Activated CD8-positive, alpha-beta memory T cell treated with anti-CD3 and anti-CD28 coated beads, Interleukin-2, amount 50 U/mL, for 24 hours (primary cell): ENCODE measurements around the gene GLCE.
"Not testable (repeated sequence)": the region's sequence is repeated elsewhere in the genome, so short reads cannot be mapped to it uniquely, and the experiment has no call there.

Experiments
- DNase-seq: peaks from one replicate; pipeline ENCODE4 v3.0.0-alpha.2; 2020; ENCODE audit errors: extremely low read depth

Gene GLCE

DNA sequence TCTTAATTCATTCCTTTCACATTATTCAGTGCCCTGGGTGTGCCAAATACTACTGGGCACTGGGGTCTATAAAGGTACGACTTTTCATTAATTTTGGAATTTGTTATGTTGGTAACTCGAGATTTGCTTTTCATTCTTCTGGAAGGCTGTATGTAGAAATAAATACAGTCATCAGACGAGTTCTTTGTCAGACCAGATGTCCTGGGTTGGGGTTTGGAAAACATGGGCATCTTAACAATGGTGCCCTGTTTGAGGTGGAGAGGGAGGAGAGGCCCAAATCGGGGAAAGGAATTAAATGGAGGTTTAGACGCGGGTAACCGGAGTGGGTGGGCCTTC lies 662 bp upstream of the GLCE start:
- no peak for DNase-seq

DNA sequence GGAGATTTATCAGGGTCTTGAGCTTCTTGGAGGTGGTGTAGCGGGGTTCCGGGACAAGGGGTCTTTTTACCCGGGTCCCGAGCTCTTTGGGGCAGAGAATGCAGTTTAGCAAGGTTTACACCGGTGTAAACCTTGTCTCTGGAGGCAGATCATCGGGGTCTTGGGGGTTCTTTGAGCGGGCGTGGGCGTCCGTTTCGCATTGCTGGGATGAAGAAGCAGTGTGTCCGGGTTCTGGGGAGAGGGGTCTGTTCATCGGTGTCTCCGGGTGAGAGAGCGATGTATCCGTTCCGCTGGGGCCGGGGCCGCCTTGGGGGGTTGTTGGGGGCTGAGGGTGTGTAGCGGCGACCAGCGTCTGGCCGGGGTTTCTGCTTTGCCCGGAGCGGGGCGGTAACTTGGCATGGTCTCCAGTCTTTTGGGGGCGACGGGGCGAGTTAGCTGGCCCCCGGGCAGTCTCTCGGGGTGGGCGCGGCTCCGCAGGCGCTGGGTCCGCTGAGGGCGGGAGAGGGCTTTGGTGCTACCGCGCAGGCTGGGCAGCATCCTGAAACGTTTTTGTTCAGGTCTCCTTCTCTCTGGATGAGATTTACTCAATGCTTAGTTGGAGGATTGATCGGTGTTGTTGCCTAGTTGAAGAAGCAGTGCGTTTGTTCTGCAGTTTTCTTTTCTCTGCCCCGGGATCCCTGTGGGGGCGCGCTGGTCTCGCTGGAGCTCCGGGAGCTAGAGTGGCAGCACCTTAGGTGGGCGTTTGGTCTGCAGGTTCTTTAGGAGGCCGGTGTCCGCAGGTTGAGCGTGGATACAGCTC lies 843 bp downstream of the GLCE start:
- DNase-seq: no peak

DNA sequence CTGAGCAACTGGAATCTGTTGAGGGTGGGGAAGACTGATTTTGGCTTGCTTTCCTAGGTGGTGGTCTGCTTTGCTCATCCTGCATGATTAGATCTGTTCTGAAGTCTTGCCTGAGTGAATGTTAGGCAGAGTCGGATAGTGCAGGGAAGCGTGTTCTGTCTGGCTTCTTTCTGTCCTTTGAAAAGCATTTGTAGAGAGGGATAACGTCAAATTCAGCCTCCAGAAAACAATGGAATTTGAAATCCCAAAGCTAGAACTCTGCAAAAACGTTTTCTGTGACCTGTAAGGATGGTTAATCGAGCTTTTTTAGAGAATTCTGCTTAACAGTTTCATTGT lies 1.4 kb downstream of the GLCE start:
- DNase-seq: no peak

DNA sequence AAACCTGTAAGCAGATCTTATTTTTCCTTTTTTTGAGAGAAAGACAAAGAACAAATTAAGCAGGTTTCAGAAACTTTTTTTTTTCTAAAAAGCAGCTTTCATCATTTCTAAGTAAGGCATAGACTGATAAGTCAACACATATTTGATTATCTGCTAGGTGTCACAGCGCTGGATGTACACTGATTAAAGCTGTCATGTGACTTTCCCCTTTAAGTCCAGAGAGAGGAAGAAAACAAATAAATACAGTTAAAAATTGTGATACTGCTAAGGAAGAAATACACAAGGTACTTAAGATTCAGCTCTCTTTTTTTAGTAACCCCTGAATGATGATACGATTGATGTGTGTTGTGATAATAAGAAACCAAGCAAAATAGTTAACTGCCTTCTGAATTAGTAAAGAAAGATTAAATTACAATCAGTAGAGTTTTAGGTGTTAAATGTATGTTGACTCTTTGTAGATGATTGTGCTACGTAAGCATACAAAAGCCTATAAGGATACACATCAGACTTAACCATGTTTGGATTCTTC lies 2.8 kb downstream of the GLCE start:
- no peak for DNase-seq

DNA sequence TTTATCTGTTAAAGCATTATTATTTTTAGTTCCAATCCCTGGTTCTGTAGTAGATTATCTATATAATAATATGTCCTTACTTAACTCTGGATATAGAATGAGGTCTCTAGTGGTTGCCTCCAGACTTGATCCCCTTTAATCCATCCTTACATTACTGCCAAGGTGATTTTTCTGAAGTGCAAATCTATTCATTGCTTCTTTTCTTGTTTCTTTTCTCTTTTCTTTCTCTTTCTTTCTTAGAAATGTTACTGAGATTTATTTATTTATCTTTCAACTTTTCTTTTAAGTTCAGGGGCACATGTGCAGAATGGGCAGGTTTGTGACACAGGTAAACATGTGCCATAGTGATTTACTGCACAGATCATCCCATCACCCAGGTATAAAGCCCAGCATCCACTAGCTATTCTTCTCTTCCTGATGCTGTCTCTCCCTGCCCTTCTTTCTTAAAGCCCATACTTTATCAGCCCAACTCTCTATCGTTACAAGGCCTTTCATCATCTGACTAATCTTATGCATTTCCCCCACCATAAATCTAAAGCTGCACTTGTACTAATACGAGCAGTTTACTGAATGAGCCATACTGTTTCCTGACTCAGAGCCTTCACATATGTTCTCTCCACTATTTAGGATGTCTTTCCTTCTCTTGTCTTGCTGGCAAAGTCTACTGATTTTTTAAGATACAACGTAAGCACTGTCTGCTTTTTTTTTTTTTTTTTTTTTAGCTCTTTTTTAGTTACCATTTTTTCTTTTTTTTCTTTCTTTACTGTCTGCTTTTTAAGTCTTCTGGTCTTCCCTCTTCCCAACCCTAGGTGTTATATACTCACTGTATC lies 4.6 kb downstream of the GLCE start:
- DNase-seq: no peak

DNA sequence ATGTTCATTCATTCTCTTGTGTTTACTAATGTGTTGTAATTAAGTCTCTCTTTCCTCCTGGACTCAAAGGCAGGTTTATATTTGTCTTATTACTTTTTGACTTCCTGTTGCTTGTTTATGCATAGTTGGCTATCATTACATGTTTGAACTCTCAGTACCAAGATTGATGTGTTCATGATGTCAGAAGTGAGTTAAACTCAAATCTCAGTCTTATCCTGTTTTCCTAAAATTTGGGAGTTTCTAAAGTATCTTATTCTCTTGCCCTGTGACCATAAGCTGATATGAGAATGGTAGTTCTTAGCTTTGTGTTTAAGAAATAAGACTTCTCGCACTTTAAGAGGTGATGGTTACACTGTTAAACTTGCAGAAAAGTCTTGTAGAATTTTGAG lies 5.2 kb downstream of the GLCE start:
- DNase-seq: no peak

DNA sequence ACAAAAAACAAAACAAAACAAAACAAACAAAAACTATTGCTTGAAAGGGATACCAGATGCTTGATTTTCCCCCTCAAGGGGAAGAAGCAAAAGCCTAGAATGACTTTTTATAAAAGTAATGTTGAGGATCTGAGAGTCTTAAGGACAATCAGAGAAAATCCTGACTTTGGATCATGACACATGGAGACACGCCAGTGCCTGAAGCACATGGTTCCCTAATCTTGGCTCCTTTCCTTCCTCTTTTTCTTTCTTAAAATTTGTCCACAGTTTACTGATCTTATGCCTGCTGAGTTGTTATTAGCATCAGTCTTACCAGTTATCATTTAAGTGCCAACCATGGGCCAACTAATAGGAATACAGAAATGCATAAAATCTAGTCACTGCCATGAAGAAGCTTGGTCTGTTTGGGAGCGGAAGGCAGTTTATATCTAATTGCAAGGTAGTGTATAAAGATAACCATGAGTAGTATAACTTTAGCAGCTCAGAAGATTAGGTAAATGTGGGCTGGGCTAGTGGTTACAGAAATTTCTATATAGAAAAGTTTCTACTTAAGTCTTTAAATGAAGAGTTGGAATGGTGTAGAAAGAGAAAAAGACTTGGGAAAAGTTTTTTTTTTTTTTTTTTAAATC lies 6.9 kb downstream of the GLCE start:
- no peak for DNase-seq

DNA sequence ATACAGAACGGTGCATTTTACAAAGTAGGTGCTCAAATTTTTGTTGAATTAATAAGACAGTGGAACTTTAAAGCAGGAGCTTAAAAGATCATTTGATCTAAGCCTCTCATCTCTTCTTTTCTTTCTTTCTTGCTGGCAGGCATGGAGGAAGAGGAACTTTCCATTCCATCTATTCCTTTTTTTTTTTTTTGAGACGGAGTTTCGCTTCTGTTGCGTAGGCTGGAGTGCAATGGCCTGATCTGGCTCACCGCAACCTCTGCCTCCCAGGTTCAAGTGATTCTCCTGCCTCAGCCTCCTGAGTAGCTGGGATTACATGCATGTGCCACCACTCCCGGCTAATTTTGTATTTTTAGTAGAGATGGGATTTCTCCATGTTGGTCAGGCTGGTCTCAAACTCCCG lies 7.9 kb downstream of the GLCE start:
- DNase-seq: not testable (repeated sequence)

DNA sequence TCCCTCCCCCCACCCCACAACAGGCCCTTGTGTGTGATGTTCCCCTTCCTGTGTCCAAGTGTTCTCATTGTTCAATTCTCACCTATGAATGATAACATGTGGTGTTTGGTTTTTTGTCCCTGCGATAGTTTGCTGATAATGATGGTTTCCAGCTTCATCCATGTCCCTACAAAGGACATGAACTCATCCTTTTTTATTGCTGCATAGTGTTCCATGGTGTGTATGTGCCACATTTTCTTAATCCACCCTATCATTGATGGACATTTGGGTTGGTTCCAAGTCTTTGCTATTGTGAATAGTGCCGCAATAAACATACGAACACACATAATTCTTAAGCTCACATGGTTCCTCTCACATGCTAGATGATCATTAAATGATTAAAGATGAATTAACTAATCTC lies 9.1 kb downstream of the GLCE start:
- DNase-seq: not testable (repeated sequence)

DNA sequence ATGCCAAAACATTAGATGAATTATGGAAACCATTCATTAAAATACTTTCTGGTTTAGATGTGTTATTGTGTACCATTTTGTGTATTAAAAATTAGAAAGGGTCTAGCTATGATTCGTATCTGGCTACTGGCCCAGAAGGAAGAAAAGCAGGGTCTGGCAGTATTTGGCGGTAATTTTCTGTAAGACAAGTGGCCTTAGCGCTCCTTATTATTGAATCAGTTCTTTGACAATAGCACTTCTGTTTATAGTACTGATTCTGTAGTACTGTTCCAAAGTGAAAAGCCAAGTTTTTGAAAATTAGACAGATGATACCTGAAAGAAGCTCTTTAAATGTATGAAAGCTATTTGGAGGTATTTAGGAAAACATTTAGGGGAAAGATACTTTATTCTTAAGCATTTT lies 10.2 kb downstream of the GLCE start:
- no peak for DNase-seq

DNA sequence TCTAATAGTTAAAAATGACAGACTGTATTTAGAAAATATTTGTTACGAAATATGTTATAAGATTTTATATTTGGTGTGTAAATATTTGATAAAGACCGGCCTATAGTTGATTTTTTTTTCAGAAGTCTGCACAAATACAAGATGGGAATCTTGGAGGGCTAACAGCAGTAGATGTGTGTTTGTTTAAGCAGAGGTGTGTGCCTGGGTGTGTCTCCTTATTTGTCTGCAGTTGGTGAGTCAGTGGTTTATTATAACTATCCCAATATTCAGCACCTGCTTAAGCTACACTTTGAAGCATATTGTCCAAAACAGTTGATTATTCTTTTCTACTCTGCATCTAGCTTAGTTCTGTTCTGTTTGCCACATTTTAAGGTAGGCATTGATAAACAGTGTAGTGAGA lies 12.4 kb downstream of the GLCE start:
- DNase-seq: no peak

DNA sequence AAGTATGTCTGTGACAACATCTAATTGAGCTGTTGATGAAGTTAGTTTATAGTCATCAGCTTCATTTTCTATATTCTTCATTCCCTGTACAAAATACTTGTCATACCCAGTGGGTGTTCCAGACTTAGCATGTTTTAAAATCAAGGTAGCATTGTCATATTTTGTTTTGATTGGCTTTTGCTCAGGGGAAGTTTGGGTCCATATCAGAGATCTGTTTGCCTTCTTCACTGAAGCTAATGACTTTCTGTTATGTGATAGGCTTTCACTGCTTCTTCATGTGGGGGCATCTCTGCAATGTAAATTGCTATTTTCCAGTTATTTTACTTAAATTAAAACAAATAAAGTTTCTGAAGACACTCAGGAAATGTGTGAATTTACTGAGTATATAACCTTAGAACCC lies 15.1 kb downstream of the GLCE start:
- DNase-seq: no peak

DNA sequence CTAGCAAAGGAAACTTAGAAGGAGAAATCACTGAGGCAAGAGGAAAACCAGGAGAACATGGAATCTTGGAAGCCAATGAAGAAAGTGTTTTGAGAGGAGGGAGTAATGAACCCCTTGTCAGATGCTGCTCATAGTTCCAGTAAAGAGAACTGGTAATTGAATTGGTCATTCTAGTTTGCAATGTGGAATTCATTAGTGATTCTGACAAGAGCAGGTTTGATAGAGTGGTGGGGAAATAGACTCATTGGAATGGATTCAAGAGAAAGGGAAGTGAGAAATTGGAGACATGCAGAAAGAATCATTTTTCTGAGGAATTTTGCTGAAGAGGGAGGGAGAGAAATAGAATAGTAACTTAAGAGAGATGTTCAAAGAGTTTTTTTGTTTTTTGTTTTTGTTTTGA lies 21.0 kb downstream of the GLCE start:
- no peak for DNase-seq

DNA sequence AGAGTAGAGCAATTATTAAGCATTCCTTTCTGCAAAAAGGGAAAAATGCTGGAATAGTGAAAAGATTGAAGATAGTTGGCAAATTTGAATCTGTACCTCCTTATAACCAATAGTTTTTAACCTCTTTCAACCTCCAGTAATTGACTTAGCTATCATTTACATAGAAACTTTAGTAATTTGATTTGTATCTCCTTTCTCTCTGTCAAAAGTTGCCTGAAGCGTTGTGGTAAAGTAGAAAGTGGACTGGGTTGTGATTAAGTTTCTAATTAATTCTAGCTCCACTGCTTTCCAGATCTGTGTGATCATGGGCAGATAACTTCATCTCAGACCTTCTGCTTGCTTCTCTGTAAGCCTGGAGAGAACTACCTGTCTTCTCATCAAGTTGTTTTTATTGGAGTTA lies 24.8 kb downstream of the GLCE start:
- no peak for DNase-seq

DNA sequence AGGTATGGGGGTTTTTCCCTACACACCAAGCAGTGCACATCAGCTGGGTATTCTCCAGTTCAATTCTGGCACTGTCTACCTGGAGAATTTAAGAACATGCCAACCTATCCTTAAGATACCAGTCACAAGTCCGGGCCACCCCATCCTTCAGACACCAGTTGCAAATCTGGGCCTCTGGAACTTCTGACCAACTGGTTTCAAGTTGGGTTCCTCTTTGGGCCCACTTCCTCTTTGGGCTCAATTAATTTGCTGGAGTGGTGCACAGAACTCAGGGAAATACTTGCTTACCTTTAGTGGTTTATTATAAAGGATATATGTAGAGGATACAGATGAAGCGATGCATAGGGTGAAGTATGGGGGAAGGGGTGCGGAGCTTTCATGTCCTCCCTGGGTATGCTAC lies 25.3 kb downstream of the GLCE start:
- no peak for DNase-seq

DNA sequence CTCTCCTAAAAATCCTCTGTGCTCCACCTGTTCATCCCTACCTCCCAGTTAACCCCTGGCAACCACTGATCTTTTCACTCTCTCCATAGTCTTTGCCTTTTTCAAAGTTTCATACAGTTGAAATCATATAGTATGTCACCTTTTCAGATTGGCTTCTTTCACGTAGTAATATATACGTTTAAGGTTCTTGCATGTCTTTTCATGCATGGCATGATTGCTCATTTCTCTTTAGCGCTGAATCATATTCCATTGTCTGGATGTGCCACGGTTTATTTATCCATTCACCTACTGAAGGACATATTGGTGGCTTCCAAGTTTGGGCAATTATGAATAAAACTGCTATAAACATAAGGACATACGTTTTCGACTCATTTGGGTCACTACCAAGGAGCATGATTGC lies 28.7 kb downstream of the GLCE start:
- DNase-seq: no peak

DNA sequence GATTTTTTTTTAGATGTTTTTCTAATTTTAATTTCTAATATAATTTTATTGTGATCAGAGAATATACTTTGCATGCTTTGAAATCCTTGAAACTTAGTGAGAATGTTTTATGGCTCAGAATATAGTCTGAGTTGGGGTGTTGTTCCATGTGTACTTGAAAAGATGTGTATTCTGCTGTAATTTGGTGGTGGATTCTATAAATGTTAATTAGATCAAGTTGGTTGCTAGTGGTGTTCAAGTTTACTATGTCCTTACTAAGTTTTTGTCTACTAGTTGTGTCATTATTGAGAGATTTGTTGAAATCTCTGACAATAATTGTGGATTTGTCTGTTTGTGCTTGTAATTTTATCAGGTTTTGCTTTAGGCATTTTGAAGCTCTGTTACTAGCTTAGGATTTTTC lies 29.7 kb downstream of the GLCE start:
- no peak for DNase-seq

DNA sequence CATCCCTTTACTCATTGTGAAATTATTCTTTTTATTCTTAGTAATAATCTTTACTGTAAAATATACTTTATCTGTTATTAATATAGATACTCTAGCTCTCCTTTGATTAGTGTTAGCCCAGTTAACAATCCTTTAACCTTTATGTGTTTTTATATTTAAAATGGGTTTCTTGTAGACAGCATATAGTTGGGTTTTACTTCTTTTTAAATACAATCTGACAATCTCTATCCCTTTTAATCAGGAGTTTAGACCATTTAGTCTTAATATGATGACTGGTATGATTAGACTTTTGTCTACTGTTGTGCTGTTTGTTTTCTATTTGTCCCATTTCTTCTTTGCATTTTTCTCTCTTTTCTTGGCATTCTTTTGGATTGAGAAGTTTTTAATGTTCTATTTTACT lies 30.1 kb downstream of the GLCE start:
- DNase-seq: no peak

DNA sequence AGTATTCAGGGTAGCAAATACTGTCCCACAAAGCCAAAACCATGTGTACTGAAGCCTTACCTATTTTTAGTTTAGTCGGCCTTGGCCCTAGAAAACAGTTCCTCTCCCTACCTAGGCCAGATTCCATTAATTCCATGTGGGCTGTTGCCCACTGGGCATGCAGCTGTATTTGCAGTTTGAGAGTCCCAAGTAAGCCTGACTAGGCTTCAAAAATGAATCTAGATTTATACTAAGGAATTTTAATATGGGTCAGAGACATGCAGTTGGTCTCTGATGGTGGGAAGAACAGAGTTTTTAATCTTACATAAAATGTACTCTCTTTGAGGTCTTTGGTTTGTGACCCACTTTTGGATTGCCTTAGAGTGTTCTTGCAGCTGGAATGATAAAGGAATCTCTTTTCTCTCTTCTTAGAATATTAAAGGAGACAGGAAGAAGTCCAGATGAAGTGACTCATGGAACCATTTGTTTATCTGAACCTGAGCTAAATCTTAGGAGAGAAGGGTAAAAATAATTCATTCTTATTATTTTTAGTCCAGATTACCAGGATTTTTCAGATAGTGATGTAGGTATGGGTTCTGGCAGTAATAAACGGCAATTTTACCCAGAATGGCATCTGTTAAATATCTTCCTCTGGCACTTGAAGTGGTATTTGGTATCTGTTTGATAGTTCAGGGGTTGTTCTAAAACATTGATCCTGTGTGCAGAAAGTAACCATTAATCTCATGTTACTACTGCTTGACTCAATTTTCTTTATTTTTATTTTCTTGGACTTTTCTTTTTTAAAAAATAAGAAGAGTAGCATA lies 33.8 kb downstream of the GLCE start:
- no peak for DNase-seq

DNA sequence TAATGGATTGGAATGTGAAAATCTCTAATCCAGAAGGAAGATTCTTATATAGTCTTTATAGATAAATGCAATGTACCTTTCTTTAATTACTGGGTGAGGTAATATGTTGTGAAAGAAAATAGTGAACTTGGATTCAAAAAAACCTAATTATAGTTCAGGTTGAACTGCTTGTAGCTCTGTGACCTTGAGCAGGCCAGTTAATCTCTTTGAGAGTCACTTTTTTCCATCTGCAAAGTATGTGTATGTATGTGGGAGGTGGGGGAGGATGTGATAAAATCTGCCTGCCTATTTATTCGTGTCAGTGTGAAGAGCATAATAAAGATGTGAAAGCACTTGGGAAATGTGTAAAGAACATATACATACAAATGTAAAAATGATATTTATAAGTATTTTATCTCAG lies 34.4 kb downstream of the GLCE start:
- DNase-seq: no peak

DNA sequence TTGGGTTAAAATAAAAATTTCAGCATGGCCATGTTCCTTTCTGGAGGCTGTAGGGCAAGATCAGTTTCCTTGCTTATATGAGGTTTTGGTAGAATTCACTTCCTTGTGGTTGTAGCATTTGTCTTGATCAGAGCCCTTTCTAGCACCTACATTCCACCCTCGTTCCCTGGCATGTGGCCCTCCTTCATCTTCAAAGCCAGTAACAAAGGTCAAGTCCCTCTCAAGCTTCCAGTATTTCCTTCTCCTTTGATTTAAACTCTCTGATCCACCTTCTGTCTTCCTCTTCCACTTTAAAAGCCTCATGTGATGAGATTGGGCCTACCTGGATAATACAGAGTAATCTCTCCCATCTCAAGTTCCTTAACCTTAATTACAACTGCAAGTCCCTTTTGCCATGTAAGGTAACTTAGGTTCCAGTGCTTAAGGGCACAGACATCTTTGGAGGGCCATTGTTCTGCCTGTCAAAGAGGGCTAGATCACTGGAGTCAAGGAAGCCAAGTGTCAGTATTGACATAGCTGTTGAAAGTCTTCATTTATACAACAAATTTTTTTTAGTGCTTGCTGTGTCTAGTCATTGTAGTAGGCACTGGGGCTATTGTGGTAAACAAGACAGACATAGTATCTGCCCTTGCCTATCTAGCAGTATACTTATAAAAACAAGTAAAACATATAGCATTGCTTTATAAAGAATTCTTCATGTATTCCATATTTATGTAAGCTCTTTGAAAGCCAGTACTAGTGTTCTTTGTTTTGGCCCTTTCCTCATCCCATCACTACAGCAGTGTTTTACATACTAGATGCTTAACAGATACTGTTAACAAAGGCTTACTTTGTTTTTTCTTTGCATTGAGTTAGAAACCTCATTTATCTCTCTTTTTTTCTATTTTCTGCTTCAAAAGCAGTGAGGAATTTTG lies 40.7 kb downstream of the GLCE start:
- DNase-seq: no peak
